Stimulated activated CD4-positive, alpha-beta T cell treated with anti-CD3 and anti-CD28 coated beads, Interleukin-4, amount 100 ng/mL, for 48 hours (primary cell): Measurements from ENCODE around the gene IGFALS.

ENCODE experiments used
- DNase-seq, 2 donors: peaks; one replicate each; pipeline ENCODE4 v3.0.0-alpha.2; 2020; ENCODE audit warnings: low read depth in 2 of 2

Gene IGFALS

GRCh38 chr16:1766231-1766630, 27.3 kb downstream of the IGFALS start:
- no peak for DNase-seq

- no peak for DNase-seq
Measured at GRCh38 chr16:1765826-1766225, 27.7 kb downstream of the IGFALS start.

GRCh38 chr16:1764971-1765370, 28.5 kb downstream of the IGFALS start:
- no peak for DNase-seq

GRCh38 chr16:1763521-1764511, 29.7 kb downstream of the IGFALS start:
- DNase-seq: no peak

- DNase-seq: no peak
Measured at GRCh38 chr16:1762879-1763520, 30.5 kb downstream of the IGFALS start.

- DNase-seq: no peak
Measured at GRCh38 chr16:1762196-1762878, 31.2 kb downstream of the IGFALS start.

- DNase-seq: no peak
Measured at GRCh38 chr16:1761751-1762150, 31.8 kb downstream of the IGFALS start.

GRCh38 chr16:1760911-1761310, 32.6 kb downstream of the IGFALS start:
- DNase-seq: no peak

- no peak for DNase-seq
Measured at GRCh38 chr16:1759511-1759910, 34.0 kb downstream of the IGFALS start.

GRCh38 chr16:1758923-1759322, 34.6 kb downstream of the IGFALS start:
- no peak for DNase-seq

GRCh38 chr16:1757714-1758461, 35.6 kb downstream of the IGFALS start:
- no peak for DNase-seq

GRCh38 chr16:1754204-1754603, 39.3 kb downstream of the IGFALS start:
- no peak for DNase-seq

- DNase-seq: no peak
Measured at GRCh38 chr16:1752853-1753252, 40.7 kb downstream of the IGFALS start.

- no peak for DNase-seq
Measured at GRCh38 chr16:1751946-1752345, 41.6 kb downstream of the IGFALS start.

- no peak for DNase-seq
Measured at GRCh38 chr16:1749152-1750117, 44.1 kb downstream of the IGFALS start.

GRCh38 chr16:1747934-1748333, 45.6 kb downstream of the IGFALS start:
- DNase-seq: no peak

- no peak for DNase-seq
Measured at GRCh38 chr16:1746693-1747195, 46.8 kb downstream of the IGFALS start.

GRCh38 chr16:1745900-1746692, 47.4 kb downstream of the IGFALS start:
- no peak for DNase-seq

GRCh38 chr16:1745181-1745899, 48.2 kb downstream of the IGFALS start:
- DNase-seq: no peak
